Endothelial cell of umbilical vein (primary cell): Measurements from ENCODE around the gene TMEM14A.

ENCODE experiments used
- CTCF ChIP-seq, 2 donors: IDR thresholded peaks; 1 replicate in 1 of 2; 2 replicates in 1 of 2; pipeline ENCODE4 v1.5.1; 2011; ENCODE audit warnings: low read length in 2 of 2, mild to moderate bottlenecking in 2 of 2, moderate library complexity in 2 of 2, control low read depth in 1 of 2, inconsistent platforms in 1 of 2, low read depth in 1 of 2; ENCODE audit not compliant: insufficient read depth in 1 of 2; ENCODE audit errors: extremely low read depth in 1 of 2
- EZH2 ChIP-seq: IDR thresholded peaks from 2 replicates; pipeline ENCODE4 v1.6.1; 2012; ENCODE audit warnings: borderline replicate concordance, low read depth, mild to moderate bottlenecking, moderate library complexity, low read length, inconsistent platforms; ENCODE audit not compliant: severe bottlenecking
- FOS ChIP-seq: IDR thresholded peaks from 2 replicates; pipeline ENCODE4 v1.6.1; 2011; ENCODE audit warnings: mild to moderate bottlenecking, low read length, moderate library complexity, borderline replicate concordance; ENCODE audit not compliant: insufficient read depth
- MAX ChIP-seq: IDR thresholded peaks from 2 replicates; pipeline ENCODE4 v1.6.1; 2011; ENCODE audit not compliant: insufficient read depth, insufficient read length
- MYC ChIP-seq: IDR thresholded peaks from one replicate; pipeline ENCODE4 v1.6.1; 2011; ENCODE audit warnings: mild to moderate bottlenecking, low read depth, low read length
- POLR2A ChIP-seq: IDR thresholded peaks from 2 replicates; pipeline ENCODE4 v1.6.1; 2012; ENCODE audit warnings: low read depth, mild to moderate bottlenecking, control low read depth, low read length

- peak; percentile 60 to 76 for TF ChIP-seq CTCF (IDR thresholded peaks at IDR 0.05; ENCODE audit: extremely low read depth in 1 of 2, insufficient read depth in 1 of 2, low read depth in 1 of 2, low read length in 2 of 2)
- no peak for TF ChIP-seq FOS
- no peak for TF ChIP-seq MYC
- TF ChIP-seq POLR2A: no peak
- no peak for TF ChIP-seq MAX
- TF ChIP-seq EZH2: no peak
These were observed 53.7 kb downstream of the TMEM14A start for GRCh38 chr6:52724406-52725121.
